ENCODE data around the gene ADAMTSL3. TPM values are rescaled to one million over a fixed set of nuclear protein-coding genes. Genes with fewer than 3 reads are reported as not detected.
"Not testable (repeated sequence)": the region's sequence is repeated elsewhere in the genome, so short reads cannot be mapped to it uniquely, and the experiment has no call there.

The ADAMTSL3 gene
- total and polyA plus RNA-seq, 7 donors = 0.60 to 40.7 (median 32.6) TPM; not detected in 1

DNA sequence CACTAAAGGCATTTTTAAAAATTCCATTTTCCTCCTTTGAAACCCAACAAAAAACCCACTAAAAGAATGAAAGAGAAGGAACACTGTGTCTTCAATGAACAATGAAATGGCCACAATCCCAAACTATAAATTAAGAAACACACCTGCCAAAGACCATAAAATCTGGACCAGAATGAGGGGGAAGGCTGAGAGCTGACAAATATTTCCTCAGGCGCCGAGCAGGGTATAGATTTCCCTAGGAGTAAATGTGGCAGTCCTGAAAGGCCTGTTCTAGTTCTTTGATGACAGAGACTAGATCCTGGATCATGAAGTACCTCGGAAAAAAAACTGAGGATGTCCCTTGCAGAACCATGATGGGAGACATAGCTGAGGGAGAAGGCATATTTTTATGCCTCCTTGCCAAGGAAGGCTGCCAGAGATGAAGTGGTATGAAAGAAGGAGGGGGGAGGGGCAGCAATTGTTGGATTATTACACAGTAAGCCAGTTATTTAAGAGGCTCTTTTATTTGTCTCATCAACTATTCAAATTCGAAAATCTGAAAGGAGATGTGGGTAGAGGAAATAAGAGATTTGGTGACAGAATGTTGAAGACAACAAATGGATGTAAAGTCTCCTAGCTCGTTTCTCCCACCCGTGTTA is 306.4 kb downstream of the ADAMTSL3 start:
- Histone ChIP-seq H3K4me1 (peaks cover 0 to 28% (median 18%) of the 10 kb centered on the region in 4 donors), H3K36me3 (peaks cover 0 to 2% (median 0%) of the 10 kb centered on the region in 4 donors), H3K4me3 (no peak overlapping the region), H3K27me3 (no peaks in the 10 kb centered on the region), H3K27ac (peak overlapping the region in 3 of 4 donors; percentile 9 to 69 (median 60)), H3K9me3 (no peaks in the 10 kb centered on the region)
- DNase-seq = no peak
- 50 to 74% methylated on average over 6 of the region's 6 CpGs for WGBS, 2 donors
- intact Hi-C loops (cut with DNase I) = loop anchor here (10.0 kb wide), 1 partner anchor 306 kb away; the partner anchor contains the start of gene ADAMTSL3
- TF ChIP-seq POLR2A (IDR thresholded peaks at IDR 0.05) = no peak
- peak in 3 of 4 donors; percentile 15 to 51 (median 45) for TF ChIP-seq POLR2AphosphoS5 (IDR thresholded peaks at IDR 0.05)
- peak in 1 of 4 donors; percentile 46 for TF ChIP-seq EP300 (IDR thresholded peaks at IDR 0.05)
- TF ChIP-seq, protein P1, sequence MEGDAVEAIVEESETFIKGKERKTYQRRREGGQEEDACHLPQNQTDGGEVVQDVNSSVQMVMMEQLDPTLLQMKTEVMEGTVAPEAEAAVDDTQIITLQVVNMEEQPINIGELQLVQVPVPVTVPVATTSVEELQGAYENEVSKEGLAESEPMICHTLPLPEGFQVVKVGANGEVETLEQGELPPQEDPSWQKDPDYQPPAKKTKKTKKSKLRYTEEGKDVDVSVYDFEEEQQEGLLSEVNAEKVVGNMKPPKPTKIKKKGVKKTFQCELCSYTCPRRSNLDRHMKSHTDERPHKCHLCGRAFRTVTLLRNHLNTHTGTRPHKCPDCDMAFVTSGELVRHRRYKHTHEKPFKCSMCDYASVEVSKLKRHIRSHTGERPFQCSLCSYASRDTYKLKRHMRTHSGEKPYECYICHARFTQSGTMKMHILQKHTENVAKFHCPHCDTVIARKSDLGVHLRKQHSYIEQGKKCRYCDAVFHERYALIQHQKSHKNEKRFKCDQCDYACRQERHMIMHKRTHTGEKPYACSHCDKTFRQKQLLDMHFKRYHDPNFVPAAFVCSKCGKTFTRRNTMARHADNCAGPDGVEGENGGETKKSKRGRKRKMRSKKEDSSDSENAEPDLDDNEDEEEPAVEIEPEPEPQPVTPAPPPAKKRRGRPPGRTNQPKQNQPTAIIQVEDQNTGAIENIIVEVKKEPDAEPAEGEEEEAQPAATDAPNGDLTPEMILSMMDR (IDR thresholded peaks at IDR 0.05) = no peak

GRCh38 chr15:83961311-83961710 is 307.4 kb downstream of the ADAMTSL3 start:
- intact Hi-C loops (cut with DNase I) = loop anchor here (10.0 kb wide), 1 partner anchor 307 kb away; the partner anchor contains the start of gene ADAMTSL3
- 88 to 90% methylated on average over 3 of the region's 3 CpGs for whole genome bisulfite sequencing, 2 donors
- no peak overlapping the region for H3K4me3 ChIP-seq
- no peaks in the 10 kb centered on the region for H3K36me3 ChIP-seq
- no peak for DNase-seq
- TF ChIP-seq POLR2AphosphoS5 (IDR thresholded peaks at IDR 0.05) (no peak), EP300 (IDR thresholded peaks at IDR 0.05) (no peak), POLR2A (IDR thresholded peaks at IDR 0.05) (no peak)
- TF ChIP-seq, protein P1 (IDR thresholded peaks at IDR 0.05) = no peak
- H3K9me3 ChIP-seq = no peaks in the 10 kb centered on the region
- H3K4me1 ChIP-seq = peaks cover 0 to 27% (median 14%) of the 10 kb centered on the region in 4 donors
- H3K27me3 ChIP-seq = no peaks in the 10 kb centered on the region
- H3K27ac ChIP-seq = no peak overlapping the region

GRCh38 chr15:83964967-83965366 is 311.0 kb downstream of the ADAMTSL3 start:
- H3K4me3 ChIP-seq, H3K27me3 ChIP-seq, DNase-seq, H3K27ac ChIP-seq, H3K36me3 ChIP-seq, H3K9me3 ChIP-seq: not testable (repeated sequence)
- WGBS, 2 donors = 89 to 97% methylated on average over 1 of the region's 1 CpG
- H3K4me1 ChIP-seq = peaks cover 0 to 10% (median 7%) of the 10 kb centered on the region in 4 donors
- intact Hi-C loops (cut with DNase I) = loop anchor here (10.0 kb wide), 1 partner anchor 310 kb away; the partner anchor contains the start of gene ADAMTSL3

- H3K27me3 ChIP-seq = no peaks in the 10 kb centered on the region
- intact Hi-C loops (cut with DNase I) = no loop called here
- 92 to 93% methylated on average over 12 of the region's 12 CpGs for WGBS, 2 donors
- peak in 2 of 4 donors; percentile 13 to 42 for TF ChIP-seq POLR2AphosphoS5 (IDR thresholded peaks at IDR 0.05)
- no peak for TF ChIP-seq EP300 (IDR thresholded peaks at IDR 0.05)
- TF ChIP-seq, protein P1 (IDR thresholded peaks at IDR 0.05) = no peak
- H3K4me3 ChIP-seq = no peak overlapping the region
- no peaks in the 10 kb centered on the region for H3K9me3 ChIP-seq
- no peak overlapping the region for H3K27ac ChIP-seq
- DNase-seq = no peak
- no peaks in the 10 kb centered on the region for H3K4me1 ChIP-seq
- H3K36me3 ChIP-seq = peaks cover 0 to 8% (median 0%) of the 10 kb centered on the region in 4 donors
Measured at GRCh38 chr15:83970295-83970890, 316.5 kb downstream of the ADAMTSL3 start.

- DNase-seq = no peak
- no peak for TF ChIP-seq POLR2AphosphoS5 (IDR thresholded peaks at IDR 0.05)
- TF ChIP-seq POLR2A (IDR thresholded peaks at IDR 0.05) = no peak
- TF ChIP-seq EP300 (IDR thresholded peaks at IDR 0.05) = no peak
- TF ChIP-seq, protein P1 (IDR thresholded peaks at IDR 0.05) = no peak
- no peak overlapping the region for H3K4me3 ChIP-seq
- WGBS, 2 donors = 50 to 76% methylated on average over 3 of the region's 3 CpGs
- H3K27me3 ChIP-seq = no peaks in the 10 kb centered on the region
- H3K4me1 ChIP-seq = no peaks in the 10 kb centered on the region
- intact Hi-C loops (cut with DNase I) = no loop called here
- no peak overlapping the region for H3K27ac ChIP-seq
- peaks cover 0 to 8% (median 0%) of the 10 kb centered on the region in 4 donors for H3K36me3 ChIP-seq
- no peaks in the 10 kb centered on the region for H3K9me3 ChIP-seq
Measured at GRCh38 chr15:83971992-83972391, 318.1 kb downstream of the ADAMTSL3 start.

All from sigmoid colon (tissue), 7 donors.